Measurements from ENCODE around the gene PDGFD. TPM values are rescaled to one million over a fixed set of nuclear protein-coding genes. Genes with fewer than 3 reads are reported as not detected.

The PDGFD gene
- total RNA-seq, 1 experiment from 2014 or later = 2.6 TPM

- TF ChIP-seq PRDM15 (CRISPR knock-in tag; IDR thresholded peaks at IDR 0.05) (no peak), ATF3 (CRISPR knock-in tag; conservative IDR thresholded peaks at IDR 0.05) (no peak), ZNF317 (CRISPR knock-in tag; IDR thresholded peaks at IDR 0.05; ENCODE audit: borderline replicate concordance, low read depth) (no peak), ZNF232 (CRISPR knock-in tag; IDR thresholded peaks at IDR 0.05) (no peak), USF2 (CRISPR knock-in tag; IDR thresholded peaks at IDR 0.05) (no peak), FOXJ3 (CRISPR knock-in tag; IDR thresholded peaks at IDR 0.05; ENCODE audit: borderline replicate concordance) (no peak), ZNF138 (CRISPR knock-in tag; conservative IDR thresholded peaks at IDR 0.05) (no peak), ZNF532 (CRISPR knock-in tag; IDR thresholded peaks at IDR 0.05; ENCODE audit: borderline replicate concordance) (no peak), AFF4 (CRISPR knock-in tag; IDR thresholded peaks at IDR 0.05; ENCODE audit: borderline replicate concordance) (no peak), ZNF121 (CRISPR knock-in tag; IDR thresholded peaks at IDR 0.05) (no peak), MLX (CRISPR knock-in tag; IDR thresholded peaks at IDR 0.05) (no peak), GRHL2 (CRISPR knock-in tag; IDR thresholded peaks at IDR 0.05; ENCODE audit: insufficient replicate concordance, severe bottlenecking) (no peak), PRRX2 (CRISPR knock-in tag; IDR thresholded peaks at IDR 0.05) (no peak), NR1H2 (CRISPR knock-in tag; IDR thresholded peaks at IDR 0.05) (no peak), ATF2 (CRISPR knock-in tag; IDR thresholded peaks at IDR 0.05; ENCODE audit: borderline replicate concordance, low read depth) (no peak)
Measured at GRCh38 chr11:103892603-103893002, 271.3 kb downstream of the PDGFD start (continued).

All from WTC11 (cell line).